Panc1 (cell line): ENCODE results near the gene LHPP. TPM values are rescaled to one million over a fixed set of nuclear protein-coding genes. Genes with fewer than 3 reads are reported as not detected.

Experiments
- ATAC-seq: fragments of 200-7000 bp; cut with Tn5 transposase; 2 replicates; pipeline ENCODE4 v1.9.1; 2020; ENCODE audit warnings: mild to moderate bottlenecking, moderate library complexity
- BruUV-seq: library from RNA; stranded (reverse); fragments of 400-500 nt; replicated peaks from 2 replicates; lab custom pipeline; 2021; lab: Mats Ljungman, UMichigan
- CTCF ChIA-PET: fragments of 300-600 bp; sonication (Branson Sonifier 250); formaldehyde crosslinking; loops from one replicate; lab custom pipeline; 2022; ENCODE audit warnings: antibody characterized with exemption; lab: Charles Lee
- POLR2A ChIA-PET: fragments of 300-600 bp; sonication (Branson Sonifier 250); formaldehyde crosslinking; loops from one replicate; lab custom pipeline; 2022; ENCODE audit warnings: antibody characterized with exemption; lab: Charles Lee
- DNase-seq: peaks from one replicate; pipeline ENCODE4 v3.0.0-alpha.2; 2010; ENCODE audit warnings: low read depth, low spot score
- H3K27ac ChIP-seq: 2 replicates; pipeline ENCODE4 v1.5.1; 2011; ENCODE audit warnings: mild to moderate bottlenecking, low read length, inconsistent platforms
- H3K27me3 ChIP-seq: fragments of 200-500 bp; sonication (Bioruptor generic); 2 replicates; pipeline ENCODE4 v1.6.0; 2014; ENCODE audit warnings: low read length, inconsistent platforms; ENCODE audit not compliant: control insufficient read depth, insufficient read depth
- H3K36me3 ChIP-seq: fragments of 200-500 bp; sonication (Bioruptor generic); 2 replicates; pipeline ENCODE4 v1.5.1; 2014; ENCODE audit warnings: inconsistent platforms, mild to moderate bottlenecking, low read length, moderate library complexity; ENCODE audit not compliant: control insufficient read depth, insufficient read depth
- H3K4me1 ChIP-seq: 2 replicates; pipeline ENCODE4 v1.5.1; 2011; ENCODE audit warnings: inconsistent platforms, mild to moderate bottlenecking, low read length, moderate library complexity; ENCODE audit not compliant: control insufficient read depth, insufficient read depth
- H3K4me3 ChIP-seq, 2 experiments: 2 replicates each; pipeline ENCODE4 v1.5.1; 2011 to 2012; ENCODE audit warnings: low read depth in 2 of 2, low read length in 2 of 2, mild to moderate bottlenecking in 2 of 2, inconsistent platforms in 1 of 2, moderate library complexity in 1 of 2
- H3K9me3 ChIP-seq: fragments of 200-500 bp; sonication (Bioruptor generic); 2 replicates; pipeline ENCODE4 v1.5.1; 2014; ENCODE audit warnings: low read depth, mild to moderate bottlenecking, inconsistent platforms, low read length, moderate library complexity; ENCODE audit not compliant: control insufficient read depth, insufficient read depth
- CTCF ChIP-seq: fragments of 450-650 bp; IDR thresholded peaks from 2 replicates; pipeline ENCODE4 v1.5.1; 2017; ENCODE audit warnings: mild to moderate bottlenecking
- POLR2AphosphoS5 ChIP-seq: IDR thresholded peaks from 2 replicates; pipeline ENCODE4 v1.6.1; 2012; ENCODE audit warnings: mild to moderate bottlenecking, low read depth, low read length, moderate library complexity
- REST ChIP-seq, 2 experiments: IDR thresholded peaks; 2 replicates each; pipeline ENCODE4 v1.6.1; 2011 to 2012; ENCODE audit warnings: low read depth in 2 of 2, control low read depth in 1 of 2, low read length in 1 of 2, mild to moderate bottlenecking in 1 of 2, moderate library complexity in 1 of 2; ENCODE audit not compliant: insufficient read depth in 1 of 2
- SIN3A ChIP-seq: IDR thresholded peaks from 2 replicates; pipeline ENCODE4 v1.6.1; 2012; ENCODE audit warnings: low read depth, mild to moderate bottlenecking, low read length, moderate library complexity, borderline replicate concordance; ENCODE audit not compliant: insufficient read depth
- TCF7L2 ChIP-seq: IDR thresholded peaks from 2 replicates; pipeline ENCODE4 v1.6.1; 2011; ENCODE audit warnings: mild to moderate bottlenecking, low read depth, low read length, inconsistent platforms
- in situ Hi-C: cut with HindIII; loops from 2 replicates; pipeline ENCODE4 v1.10.0; 2016; ENCODE audit warnings: low sequenced_read_pairs, low pct_unique_long_range_greater_than_20kb
- intact Hi-C: fragments of 100-400 bp; cut with micrococcal nuclease; formaldehyde crosslinking; loops from one replicate; pipeline ENCODE4 v1.10.0; 2022; ENCODE audit not compliant: unreplicated experiment
- total RNA-seq: library from RNA; stranded (reverse); gene quantifications from one replicate; pipeline ENCODE4 v1.2.1, GENCODE V29; 2021; ENCODE audit not compliant: unreplicated experiment

The LHPP gene
- total RNA-seq, 1 experiment from 2014 or later, result 15.0 TPM

- in situ Hi-C loops (no loop called here), intact Hi-C loops (no loop called here)
- CTCF ChIA-PET, result interaction anchor here (0.8 kb wide), 1 partner anchor 321 kb away, joined by 3 read pairs; no protein-coding TSS in a partner anchor
- DNase-seq, result no peak
- Histone ChIP-seq H3K27ac (no peak overlapping the region), H3K9me3 (no peaks in the 10 kb centered on the region), H3K4me1 (no peaks in the 10 kb centered on the region), H3K4me3 (no peak overlapping the region), H3K36me3 (no peaks in the 10 kb centered on the region), H3K27me3 (no peaks in the 10 kb centered on the region)
- BruUV-seq, result no TSS peak
- TF ChIP-seq POLR2AphosphoS5, result no peak
- no peak for TF ChIP-seq REST (IDR thresholded peaks at IDR 0.05; ENCODE audit: insufficient read depth in 1 of 2, low read depth in 2 of 2, low read length in 1 of 2)
- no peak for TF ChIP-seq TCF7L2
- no peak for TF ChIP-seq CTCF
- TF ChIP-seq SIN3A, result no peak
- ATAC-seq, result peak; percentile 27; the same call in 1 of the 2 replicates
- POLR2A ChIA-PET, result no interaction called here
Observed at GRCh38 chr10:124575107-124576035, 113.7 kb downstream of the LHPP start.

DNA sequence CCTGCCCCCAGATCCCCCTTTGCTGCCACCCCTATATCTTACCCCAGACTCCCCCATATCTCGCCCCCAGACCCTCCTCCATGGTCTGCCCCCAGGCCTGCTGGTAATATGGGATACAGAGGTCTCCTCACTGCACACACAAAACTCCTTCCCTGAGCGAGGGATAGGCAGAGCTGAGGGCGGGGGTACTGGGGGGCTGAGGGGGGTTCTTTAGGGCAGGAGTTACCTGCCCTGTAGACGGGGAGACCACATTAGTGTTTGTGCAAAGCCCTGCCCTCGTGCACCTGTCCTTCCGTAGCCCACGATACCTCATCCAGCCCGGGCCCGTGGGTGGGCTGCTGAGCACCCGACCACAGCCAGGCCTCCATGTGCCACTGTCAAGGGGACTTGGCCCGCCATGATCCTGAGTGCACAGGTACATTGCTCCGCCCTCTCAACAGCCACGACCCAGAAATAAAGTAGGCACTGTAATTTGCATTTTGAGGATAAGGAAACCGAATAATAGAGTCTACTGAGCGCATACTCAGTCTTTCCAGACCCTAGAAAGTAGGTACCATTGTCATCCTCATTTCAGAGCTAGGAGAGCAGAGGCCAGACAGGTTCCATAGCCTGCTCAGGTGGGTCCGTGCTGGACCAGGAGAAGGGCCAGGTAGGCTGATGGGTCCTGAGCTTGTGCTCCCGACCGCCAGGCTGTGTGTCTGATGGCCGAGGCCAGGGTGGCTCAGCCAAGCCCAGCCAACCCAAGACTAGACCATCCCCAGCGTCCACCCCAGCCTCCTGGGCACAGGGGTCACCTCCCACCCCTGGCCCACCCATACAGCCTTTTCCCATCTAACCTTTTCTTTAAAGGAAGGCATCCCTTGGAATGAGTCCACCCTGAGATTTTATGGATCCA lies 115.2 kb downstream of the LHPP start:
- no peak overlapping the region for H3K4me3 ChIP-seq
- POLR2A ChIA-PET, result no interaction called here
- no TSS peak for BruUV-seq
- H3K4me1 ChIP-seq, result no peaks in the 10 kb centered on the region
- intact Hi-C loops (no loop called here), in situ Hi-C loops (no loop called here)
- no peaks in the 10 kb centered on the region for H3K36me3 ChIP-seq
- no peaks in the 10 kb centered on the region for H3K9me3 ChIP-seq
- DNase-seq (no peak), ATAC-seq (no peak)
- H3K27me3 ChIP-seq, result no peaks in the 10 kb centered on the region
- no peak for TF ChIP-seq TCF7L2
- TF ChIP-seq REST (IDR thresholded peaks at IDR 0.05; ENCODE audit: insufficient read depth in 1 of 2, low read depth in 2 of 2, low read length in 1 of 2), result no peak
- no peak for TF ChIP-seq SIN3A
- no peak for TF ChIP-seq CTCF
- TF ChIP-seq POLR2AphosphoS5, result no peak
- H3K27ac ChIP-seq, result no peak overlapping the region
- CTCF ChIA-PET, result no interaction called here
